ENCODE measurements around the gene NHERF1.

DNA sequence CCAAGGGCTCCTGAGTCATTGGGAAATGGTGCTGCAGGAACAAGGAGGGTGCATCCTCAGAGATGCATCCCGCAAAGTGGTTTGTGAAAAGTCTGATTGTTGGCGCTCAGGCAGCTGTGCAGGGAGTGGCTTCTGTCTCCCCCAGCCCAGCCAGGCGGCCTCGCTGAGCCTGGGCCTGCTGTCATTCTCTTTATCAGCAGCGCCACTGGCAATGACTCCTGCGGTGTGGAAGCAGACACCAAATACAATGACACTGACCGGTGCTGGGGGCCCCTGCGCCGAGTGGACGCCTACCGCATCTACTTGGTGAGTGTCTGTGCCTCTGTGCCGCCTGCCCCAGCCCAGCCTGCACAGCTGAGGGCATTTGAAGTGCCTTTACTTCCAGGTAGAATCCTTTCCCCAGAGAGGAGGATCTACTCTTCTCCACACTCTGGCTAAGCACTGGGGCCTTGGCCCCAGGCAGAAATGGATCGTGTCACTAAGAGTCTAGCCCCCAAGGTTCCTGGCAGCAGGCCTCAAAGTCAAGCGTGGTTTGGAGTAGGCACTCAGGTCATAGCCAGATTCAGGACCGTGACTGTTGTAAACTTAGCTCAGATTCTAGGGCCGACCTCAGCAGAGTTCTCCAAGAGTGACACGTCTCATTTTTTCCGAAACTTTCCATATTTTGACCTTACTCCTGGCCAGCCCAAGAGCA lies 47.0 kb downstream of the NHERF1 start:
- TF ChIP-seq, protein P1, sequence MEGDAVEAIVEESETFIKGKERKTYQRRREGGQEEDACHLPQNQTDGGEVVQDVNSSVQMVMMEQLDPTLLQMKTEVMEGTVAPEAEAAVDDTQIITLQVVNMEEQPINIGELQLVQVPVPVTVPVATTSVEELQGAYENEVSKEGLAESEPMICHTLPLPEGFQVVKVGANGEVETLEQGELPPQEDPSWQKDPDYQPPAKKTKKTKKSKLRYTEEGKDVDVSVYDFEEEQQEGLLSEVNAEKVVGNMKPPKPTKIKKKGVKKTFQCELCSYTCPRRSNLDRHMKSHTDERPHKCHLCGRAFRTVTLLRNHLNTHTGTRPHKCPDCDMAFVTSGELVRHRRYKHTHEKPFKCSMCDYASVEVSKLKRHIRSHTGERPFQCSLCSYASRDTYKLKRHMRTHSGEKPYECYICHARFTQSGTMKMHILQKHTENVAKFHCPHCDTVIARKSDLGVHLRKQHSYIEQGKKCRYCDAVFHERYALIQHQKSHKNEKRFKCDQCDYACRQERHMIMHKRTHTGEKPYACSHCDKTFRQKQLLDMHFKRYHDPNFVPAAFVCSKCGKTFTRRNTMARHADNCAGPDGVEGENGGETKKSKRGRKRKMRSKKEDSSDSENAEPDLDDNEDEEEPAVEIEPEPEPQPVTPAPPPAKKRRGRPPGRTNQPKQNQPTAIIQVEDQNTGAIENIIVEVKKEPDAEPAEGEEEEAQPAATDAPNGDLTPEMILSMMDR (optimal IDR thresholded peaks at IDR 0.05 in 1 of 3, IDR thresholded peaks at IDR 0.05 in 1 of 3, conservative IDR thresholded peaks at IDR 0.05 in 1 of 3; ENCODE audit: extremely low read depth in 1 of 3, insufficient read depth in 2 of 3, low read length in 3 of 3), result no peak
- no peak for TF ChIP-seq EZH2 (IDR thresholded peaks at IDR 0.05; ENCODE audit: low read length)
